Measurements from ENCODE around the gene MSH4. TPM values are rescaled to one million over a fixed set of nuclear protein-coding genes. Genes with fewer than 3 reads are reported as not detected.

The MSH4 gene
- total RNA-seq, 1 experiment from 2014 or later, result 0.33 TPM

- Mint-ChIP-seq H3K4me1 (peaks cover 31% of the 10 kb centered on the region), H3K9me3 (no peaks in the 10 kb centered on the region)
- CTCF ChIA-PET, result no interaction called here
Measured at GRCh38 chr1:75791022-75791421, 5.7 kb upstream of the MSH4 start.

GRCh38 chr1:75792091-75792490, 4.6 kb upstream of the MSH4 start:
- H3K36me3 Mint-ChIP-seq, result peaks cover 89% of the 10 kb centered on the region
- ChIA-PET CTCF (no interaction called here), POLR2A (interaction anchor here (1.7 kb wide), 1 partner anchor 177 kb away, joined by 3 read pairs; no protein-coding TSS in a partner anchor)
- H3K27me3 Mint-ChIP-seq (ENCODE audit: low read depth), result no peaks in the 10 kb centered on the region; the same call in 1 of the 2 replicates
- H3K9me3 Mint-ChIP-seq, result no peaks in the 10 kb centered on the region
- no peak overlapping the region for H3K27ac Mint-ChIP-seq
- no peak for DNase-seq (ENCODE audit: low spot score)
- H3K4me3 Mint-ChIP-seq, result no peak overlapping the region
- ATAC-seq, result no peak
- peaks cover 31% of the 10 kb centered on the region for H3K4me1 Mint-ChIP-seq
- TF ChIP-seq ZNF396 (CRISPR knock-in tag; IDR thresholded peaks at IDR 0.05; ENCODE audit: borderline replicate concordance) (no peak), RELA (CRISPR knock-in tag; IDR thresholded peaks at IDR 0.05; ENCODE audit: borderline replicate concordance) (no peak), ARID4B (CRISPR knock-in tag; IDR thresholded peaks at IDR 0.05; ENCODE audit: borderline replicate concordance) (no peak), ZNF281 (CRISPR knock-in tag; IDR thresholded peaks at IDR 0.05) (no peak), MYBL2 (CRISPR knock-in tag; IDR thresholded peaks at IDR 0.05) (no peak), JAZF1 (CRISPR knock-in tag; IDR thresholded peaks at IDR 0.05) (no peak), JUN (CRISPR knock-in tag; IDR thresholded peaks at IDR 0.05) (no peak), TEAD1 (CRISPR knock-in tag; IDR thresholded peaks at IDR 0.05) (no peak), NR1H2 (CRISPR knock-in tag; IDR thresholded peaks at IDR 0.05) (no peak)

More at GRCh38 chr1:75791022-75791421, 5.7 kb upstream of the MSH4 start:
- Mint-ChIP-seq H3K27me3 (ENCODE audit: low read depth) (no peaks in the 10 kb centered on the region), H3K27ac (peak overlapping the region; percentile 89), H3K4me3 (peak overlapping the region; percentile 99), H3K36me3 (peaks cover 93% of the 10 kb centered on the region)
- POLR2A ChIA-PET, result interaction anchor here (1.7 kb wide), 1 partner anchor 176 kb away, joined by 3 read pairs; no protein-coding TSS in a partner anchor
- ATAC-seq (no peak), DNase-seq (ENCODE audit: low spot score) (no peak)
- TF ChIP-seq OVOL2 (CRISPR knock-in tag; IDR thresholded peaks at IDR 0.05; ENCODE audit: borderline replicate concordance) (no peak), AR (CRISPR knock-in tag; IDR thresholded peaks at IDR 0.05) (no peak), AFF4 (CRISPR knock-in tag; IDR thresholded peaks at IDR 0.05; ENCODE audit: borderline replicate concordance) (no peak)

All from WTC11 (cell line).